OCI-LY3 (cell line): Measurements from ENCODE around the gene HRCT1.

Source experiments
- CTCF ChIP-seq: fragments of 200-600, 300-600 bp; sonication (generic); IDR thresholded peaks from 2 replicates; pipeline ENCODE4 v1.5.1; 2014; ENCODE audit warnings: antibody characterized with exemption, low read length, low read depth
- EZH2phosphoT487 ChIP-seq: fragments of 200-600 bp; shearing (Covaris generic); IDR thresholded peaks from 2 replicates; pipeline ENCODE4 v1.6.1; 2018; ENCODE audit warnings: antibody characterized with exemption, mixed run types, low read depth

DNA sequence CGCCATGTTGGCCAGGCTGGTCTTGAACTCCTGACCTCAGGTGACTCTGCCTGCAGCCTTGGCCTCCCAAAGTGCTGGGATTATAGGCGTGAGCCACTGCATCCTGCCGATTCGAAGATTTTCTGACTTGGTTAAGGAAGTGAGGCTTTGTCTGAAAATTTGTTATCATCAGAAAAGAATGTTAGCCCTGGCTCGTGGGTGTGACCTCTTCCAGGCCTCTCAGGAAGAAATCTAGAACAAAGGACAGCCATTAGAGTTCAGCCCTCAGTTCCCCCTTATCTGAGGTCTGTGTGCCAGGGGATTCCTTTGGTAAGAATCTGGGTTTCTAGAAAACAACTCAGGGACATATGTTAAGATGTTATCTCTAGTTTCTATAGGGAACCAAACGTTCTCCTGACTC is 45.7 kb downstream of the HRCT1 start:
- no peak for TF ChIP-seq CTCF
- no peak for TF ChIP-seq EZH2phosphoT487
